Glutamatergic neuron (in vitro differentiated cells): ENCODE data around the gene ZDHHC8. TPM values are rescaled to one million over a fixed set of nuclear protein-coding genes. Genes with fewer than 3 reads are reported as not detected.

ENCODE experiments used
- DNase-seq: peaks from one replicate; pipeline ENCODE4 v3.0.0; 2022
- H3K27ac Mint-ChIP-seq: one replicate; pipeline ENCODE4 v1.8.0; 2020; ENCODE audit warnings: mild to moderate bottlenecking, mixed read lengths, inconsistent platforms; ENCODE audit not compliant: unreplicated experiment
- H3K27me3 Mint-ChIP-seq: one replicate; pipeline ENCODE4 v1.8.0; 2020; ENCODE audit warnings: mild to moderate bottlenecking, moderate library complexity, mixed read lengths, inconsistent platforms; ENCODE audit not compliant: unreplicated experiment
- H3K36me3 Mint-ChIP-seq: one replicate; pipeline ENCODE4 v1.8.0; 2020; ENCODE audit warnings: mild to moderate bottlenecking, mixed read lengths, inconsistent platforms; ENCODE audit not compliant: unreplicated experiment
- H3K4me1 Mint-ChIP-seq: one replicate; pipeline ENCODE4 v1.8.0; 2020; ENCODE audit warnings: mild to moderate bottlenecking, low read depth, mixed read lengths, inconsistent platforms; ENCODE audit not compliant: unreplicated experiment
- H3K4me3 Mint-ChIP-seq: one replicate; pipeline ENCODE4 v1.8.0; 2020; ENCODE audit warnings: mild to moderate bottlenecking, mixed read lengths, inconsistent platforms; ENCODE audit not compliant: unreplicated experiment
- H3K9me3 Mint-ChIP-seq: one replicate; pipeline ENCODE4 v1.8.0; 2020; ENCODE audit warnings: mild to moderate bottlenecking, moderate library complexity, mixed read lengths, inconsistent platforms; ENCODE audit not compliant: unreplicated experiment
- total RNA-seq: library from RNA; stranded (reverse); fragmentation: NEBNext Ultra II Directional; extraction: Animal tissue kit (Norgen Biotek cat#: 25700); gene quantifications from one replicate; pipeline ENCODE4 v1.2.1, GENCODE V29; 2021; ENCODE audit not compliant: unreplicated experiment
- TF ChIP-seq, protein P1 (sequence below): fragments of 200-600 bp; sonication (generic); IDR thresholded peaks from one replicate; pipeline ENCODE4 v1.5.0; 2021; ENCODE audit not compliant: partially characterized antibody, unreplicated experiment

The ZDHHC8 gene
- total RNA-seq, 1 donor from 2014 or later = 119 TPM

DNA sequence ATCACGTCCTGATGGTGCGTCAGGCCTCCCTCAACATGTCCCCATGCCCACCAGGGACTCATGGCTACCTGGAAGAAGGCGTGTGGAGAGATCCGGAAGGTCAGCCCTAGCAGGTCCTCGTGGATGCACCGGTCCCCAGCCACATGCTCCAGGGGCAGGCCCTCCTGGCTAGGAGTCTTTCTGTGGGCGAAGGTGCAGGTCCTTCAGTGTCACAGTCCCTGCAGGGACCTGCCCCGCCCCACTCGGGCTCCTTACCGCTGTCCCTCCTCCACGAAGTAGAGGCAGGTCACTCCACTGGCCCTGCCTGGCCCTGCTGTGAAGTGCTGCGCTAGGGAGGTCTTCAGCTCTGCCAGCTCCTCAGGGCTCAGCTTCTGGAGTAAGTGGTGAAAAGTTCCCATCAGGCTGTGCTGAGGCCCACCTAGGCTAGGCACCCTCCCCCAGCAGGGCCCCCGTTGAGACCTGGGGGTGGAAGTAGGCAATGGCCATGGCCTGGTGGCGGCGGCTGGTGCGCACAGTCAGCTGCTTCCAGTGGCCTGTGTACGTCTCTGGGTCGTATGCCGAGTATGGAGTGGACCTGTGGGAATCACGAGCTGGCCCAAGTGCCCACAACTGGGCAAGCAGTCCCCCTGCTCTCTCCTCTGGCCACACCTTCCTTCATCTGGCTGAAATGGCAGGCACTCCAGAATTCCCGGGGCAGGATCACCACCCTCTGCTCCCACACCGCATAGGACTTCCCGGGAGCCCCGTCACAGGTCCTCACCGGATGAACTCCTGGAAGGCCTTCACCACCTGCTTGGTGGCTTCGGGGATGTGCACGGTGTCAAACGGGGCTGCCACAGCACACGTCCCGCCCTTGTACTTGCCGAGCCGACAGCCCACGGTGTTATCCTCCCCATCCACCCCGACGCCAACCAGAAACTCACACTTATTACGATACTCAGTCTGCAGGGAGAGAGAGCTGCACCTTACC, 16.8 kb upstream of the ZDHHC8 start:
- peaks cover 21% of the 10 kb centered on the region for H3K27me3 Mint-ChIP-seq
- peaks cover 4% of the 10 kb centered on the region for H3K4me1 Mint-ChIP-seq
- TF ChIP-seq, protein P1, sequence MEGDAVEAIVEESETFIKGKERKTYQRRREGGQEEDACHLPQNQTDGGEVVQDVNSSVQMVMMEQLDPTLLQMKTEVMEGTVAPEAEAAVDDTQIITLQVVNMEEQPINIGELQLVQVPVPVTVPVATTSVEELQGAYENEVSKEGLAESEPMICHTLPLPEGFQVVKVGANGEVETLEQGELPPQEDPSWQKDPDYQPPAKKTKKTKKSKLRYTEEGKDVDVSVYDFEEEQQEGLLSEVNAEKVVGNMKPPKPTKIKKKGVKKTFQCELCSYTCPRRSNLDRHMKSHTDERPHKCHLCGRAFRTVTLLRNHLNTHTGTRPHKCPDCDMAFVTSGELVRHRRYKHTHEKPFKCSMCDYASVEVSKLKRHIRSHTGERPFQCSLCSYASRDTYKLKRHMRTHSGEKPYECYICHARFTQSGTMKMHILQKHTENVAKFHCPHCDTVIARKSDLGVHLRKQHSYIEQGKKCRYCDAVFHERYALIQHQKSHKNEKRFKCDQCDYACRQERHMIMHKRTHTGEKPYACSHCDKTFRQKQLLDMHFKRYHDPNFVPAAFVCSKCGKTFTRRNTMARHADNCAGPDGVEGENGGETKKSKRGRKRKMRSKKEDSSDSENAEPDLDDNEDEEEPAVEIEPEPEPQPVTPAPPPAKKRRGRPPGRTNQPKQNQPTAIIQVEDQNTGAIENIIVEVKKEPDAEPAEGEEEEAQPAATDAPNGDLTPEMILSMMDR = no peak
- H3K9me3 Mint-ChIP-seq = peaks cover 5% of the 10 kb centered on the region
- DNase-seq = peak; percentile 11
- peak overlapping the region; percentile 73 for H3K4me3 Mint-ChIP-seq
- H3K36me3 Mint-ChIP-seq = no peaks in the 10 kb centered on the region
- H3K27ac Mint-ChIP-seq = peak overlapping the region; percentile 70

DNA sequence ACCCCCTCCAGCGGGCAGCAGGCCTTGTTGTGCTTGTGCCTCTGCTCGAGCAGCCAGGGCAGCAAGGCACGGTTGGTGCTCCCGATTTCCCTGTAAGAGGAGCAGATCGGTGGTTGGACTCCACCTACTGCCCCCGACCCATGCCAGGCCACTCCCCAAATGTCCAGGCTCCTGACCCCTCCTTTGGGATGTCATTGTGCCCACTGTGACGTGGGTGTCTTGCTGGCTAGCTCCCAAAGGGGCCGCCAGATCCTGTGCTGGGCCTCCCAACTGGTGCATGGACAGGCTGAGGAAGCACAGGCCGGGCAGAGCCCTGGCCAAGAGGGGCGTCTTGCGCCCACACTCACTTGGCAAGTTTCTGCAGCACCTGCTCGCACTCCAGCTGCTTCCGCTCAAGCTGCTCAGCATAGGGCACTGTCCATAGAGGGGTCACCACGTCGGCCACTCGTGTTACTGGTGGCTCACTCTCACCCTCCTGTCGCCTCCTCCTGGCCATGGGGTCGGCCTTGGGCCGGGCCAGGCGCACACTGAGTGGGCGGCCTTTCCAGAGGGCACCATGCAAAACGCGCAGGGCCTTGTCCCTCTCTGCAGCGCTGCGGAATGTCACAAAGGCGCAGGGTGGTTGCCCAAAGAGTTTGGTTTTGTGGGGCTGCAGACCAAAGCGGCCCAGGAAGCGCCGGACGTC, 15.8 kb upstream of the ZDHHC8 start, which contains the start of gene RANBP1:
TSS of gene RANBP1 (plus strand) at position 414 of the 685 bp plus-strand sequence. CDS start at position 495, 81 bp downstream.
- peaks cover 17% of the 10 kb centered on the region for H3K27me3 Mint-ChIP-seq
- peaks cover 5% of the 10 kb centered on the region for H3K9me3 Mint-ChIP-seq
- peak within 1 kb of the TSS; percentile 89 for H3K27ac Mint-ChIP-seq
- peak within 1 kb of the TSS; percentile 86 for H3K4me3 Mint-ChIP-seq
- peak; percentile 14 for DNase-seq
- TF ChIP-seq, protein P1 = no peak
- H3K36me3 Mint-ChIP-seq = no peaks in the 10 kb centered on the region
- H3K4me1 Mint-ChIP-seq = peaks cover 4% of the 10 kb centered on the region

DNA sequence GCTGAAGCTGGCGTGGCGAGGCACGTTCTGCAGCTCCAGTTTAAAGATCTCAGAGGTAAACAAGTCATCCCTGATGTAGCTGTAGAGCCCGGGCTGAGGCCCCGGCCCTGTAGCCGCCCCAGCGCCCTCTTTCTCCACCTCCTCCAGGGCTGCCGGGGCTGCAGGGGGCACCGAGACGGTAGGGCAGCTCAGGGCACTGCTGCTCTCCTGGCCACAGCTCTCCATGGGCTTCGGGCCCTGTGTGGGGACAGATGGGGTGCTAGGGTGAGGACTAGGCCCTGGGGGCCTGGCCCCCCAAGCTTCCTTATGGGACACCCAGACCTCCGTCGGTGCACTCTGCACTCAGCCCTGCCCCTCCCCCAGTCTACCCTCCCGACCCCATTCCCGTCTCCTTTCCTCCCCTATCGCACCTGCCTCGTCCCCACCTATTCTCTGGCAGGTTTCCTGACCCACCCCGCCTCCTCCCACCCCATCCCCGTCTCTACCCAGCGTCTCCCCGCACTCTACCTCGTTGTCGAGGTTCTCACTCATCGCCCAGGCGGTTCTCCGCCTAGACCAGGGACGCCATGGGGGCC, 15.1 kb upstream of the ZDHHC8 start:
- H3K36me3 Mint-ChIP-seq = no peaks in the 10 kb centered on the region
- no peak for DNase-seq
- peaks cover 4% of the 10 kb centered on the region for H3K4me1 Mint-ChIP-seq
- peak overlapping the region; percentile 86 for H3K4me3 Mint-ChIP-seq
- H3K27ac Mint-ChIP-seq = peak overlapping the region; percentile 89
- peaks cover 5% of the 10 kb centered on the region for H3K9me3 Mint-ChIP-seq
- H3K27me3 Mint-ChIP-seq = peaks cover 12% of the 10 kb centered on the region
- TF ChIP-seq, protein P1 = no peak

DNA sequence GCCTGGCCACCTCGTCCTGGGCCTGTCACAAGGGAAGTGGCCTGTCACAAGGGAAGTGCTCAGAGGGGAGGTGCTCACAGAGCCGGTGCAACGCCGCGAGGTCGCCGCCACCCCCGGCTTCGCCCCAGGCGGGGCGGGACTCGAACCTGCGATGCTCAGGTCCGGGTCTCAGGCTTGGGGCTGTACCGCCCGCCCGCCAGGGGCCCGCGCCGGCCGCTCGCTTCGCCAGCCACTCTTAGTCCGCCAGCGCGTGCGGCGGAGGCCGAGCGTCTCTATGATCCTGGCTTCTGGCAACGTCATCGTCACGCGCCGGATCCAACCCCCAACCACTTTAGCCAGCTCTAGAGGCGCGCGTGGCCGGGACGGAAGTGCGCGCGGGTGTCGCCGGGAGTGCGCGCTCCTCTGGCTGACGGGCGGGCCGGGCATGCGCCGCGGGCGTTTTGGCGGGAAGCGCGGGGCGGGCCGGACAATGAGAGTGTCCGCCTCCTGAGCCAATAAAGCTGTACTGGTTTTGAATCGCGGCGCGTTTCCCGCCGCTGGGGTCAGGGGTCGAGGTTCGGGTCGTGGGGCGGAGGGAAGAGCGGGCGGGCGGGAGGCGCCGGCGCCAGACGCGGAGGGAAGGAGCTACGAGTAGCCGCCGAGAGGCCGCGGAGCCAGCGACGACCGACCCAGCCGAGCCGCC, 14.5 kb upstream of the ZDHHC8 start, which contains the start of gene TRMT2A:
TSS of gene TRMT2A (minus strand) at position 276 of the 682 bp plus-strand sequence. CDS start 320 bp downstream, outside the sequence.
- peak; percentile 98 for DNase-seq
- H3K27me3 Mint-ChIP-seq = peaks cover 12% of the 10 kb centered on the region
- H3K36me3 Mint-ChIP-seq = no peaks in the 10 kb centered on the region
- H3K9me3 Mint-ChIP-seq = peaks cover 5% of the 10 kb centered on the region
- peak within 1 kb of the TSS; percentile 91 for H3K4me3 Mint-ChIP-seq
- H3K27ac Mint-ChIP-seq = peak within 1 kb of the TSS; percentile 89
- peaks cover 4% of the 10 kb centered on the region for H3K4me1 Mint-ChIP-seq
- TF ChIP-seq, protein P1 = no peak
